Anterior cingulate cortex (tissue), 58 donors: Measurements from ENCODE around the gene MLH3.
A peak's percentile ranks its signal among the peaks of the same experiment; 100 is the strongest.
"Not testable (repeated sequence)": the region's sequence is repeated elsewhere in the genome, so short reads cannot be mapped to it uniquely, and the experiment has no call there.

ENCODE experiments used
- DNase-seq, 58 donors: peaks; one replicate each; lab custom pipeline; 2025; lab: John Stamatoyannopoulos, UW

MLH3 gene

DNA sequence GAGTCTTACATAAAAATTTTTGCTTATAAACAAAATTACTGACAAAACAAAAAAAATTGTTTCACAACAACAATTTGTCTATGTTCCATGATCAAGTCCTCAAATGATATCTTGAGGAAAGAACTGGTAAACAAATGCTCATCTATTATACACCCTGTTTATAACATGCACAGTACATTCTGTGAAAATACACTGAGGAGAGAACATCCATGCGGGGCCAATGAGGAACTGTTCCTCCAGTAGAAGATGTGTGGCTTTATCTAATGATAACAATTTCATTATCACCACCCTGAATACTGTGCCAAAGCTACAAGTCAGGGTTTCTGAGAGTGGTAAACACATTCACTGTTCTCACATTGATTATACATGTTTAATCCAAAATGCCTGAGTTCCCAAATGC lies 10.8 kb downstream of the MLH3 start:
- DNase-seq, result no peak

DNA sequence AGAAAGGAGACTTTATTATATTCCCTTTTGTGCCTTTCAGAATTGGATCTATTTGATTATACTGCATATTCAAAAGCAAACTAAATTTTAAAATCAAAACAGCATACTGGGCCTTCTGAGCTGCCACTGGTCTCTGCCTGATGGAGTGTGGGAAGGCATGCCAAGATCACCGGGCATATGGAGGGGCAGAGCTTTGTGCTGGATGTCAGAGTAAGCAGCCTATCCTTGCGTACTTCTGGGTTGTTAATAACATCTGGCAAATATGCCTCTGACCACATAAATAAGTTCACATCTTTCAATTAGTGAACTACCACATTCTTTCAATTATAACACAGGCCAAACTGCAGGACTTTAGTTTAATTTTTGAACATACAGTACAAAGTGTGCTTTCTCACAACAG lies 18.3 kb downstream of the MLH3 start:
- no peak for DNase-seq

DNA sequence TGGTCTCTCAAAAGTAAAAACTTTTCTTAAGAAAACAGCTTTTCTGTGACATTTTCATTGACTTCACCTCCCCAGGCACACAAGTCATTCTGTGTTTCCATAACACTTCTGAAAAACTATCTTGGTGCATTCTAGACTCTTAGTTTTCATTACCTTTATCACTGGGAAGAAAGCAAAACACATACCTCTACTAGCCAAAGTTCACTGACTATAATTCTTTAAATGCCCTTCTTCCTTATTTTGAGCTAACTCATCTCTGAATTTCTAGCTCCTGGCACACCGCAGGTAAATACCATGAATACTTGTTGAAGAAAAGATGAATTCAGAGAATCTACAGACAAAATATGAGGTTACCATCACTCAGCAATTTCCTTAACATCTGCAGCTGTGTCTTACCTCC lies 21.1 kb downstream of the MLH3 start:
- DNase-seq, result no peak

DNA sequence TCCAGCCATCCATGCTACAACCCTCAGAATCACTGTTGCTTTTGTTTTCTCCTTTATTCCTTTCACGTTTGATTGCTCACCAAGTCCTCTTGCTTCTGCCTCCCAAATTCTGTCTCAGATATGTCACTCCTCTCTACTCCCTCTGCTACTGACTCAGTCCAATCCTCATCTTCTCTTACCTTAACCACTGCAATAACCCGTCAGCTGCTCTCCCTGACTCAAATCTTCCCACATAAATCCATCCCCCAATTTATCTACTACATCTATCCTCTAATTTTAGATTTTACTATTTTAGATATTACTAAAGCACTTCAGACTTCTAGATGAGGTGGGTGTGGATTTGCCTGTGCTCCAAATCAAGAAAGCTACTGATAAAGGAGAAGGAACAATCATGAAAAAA lies 25.4 kb downstream of the MLH3 start:
- no peak for DNase-seq

DNA sequence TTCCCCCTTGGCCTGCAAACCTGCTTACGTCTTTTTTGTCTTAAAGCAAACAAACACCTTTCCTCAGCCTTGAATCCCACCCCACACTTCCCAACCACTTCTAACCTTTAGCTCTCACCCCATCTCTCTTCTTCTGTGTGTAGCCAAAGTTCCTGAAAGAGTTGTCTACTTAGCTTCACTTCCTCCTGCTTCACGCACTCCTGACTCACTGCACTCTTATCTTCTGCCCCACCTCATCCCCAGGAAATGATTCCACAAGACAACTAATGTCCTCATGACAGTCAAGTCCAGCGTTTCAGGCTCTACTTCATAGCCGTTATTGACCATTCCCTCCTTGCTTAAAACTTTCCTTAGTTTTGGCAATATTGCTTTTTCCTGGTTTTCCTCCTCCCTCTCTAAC lies 26.2 kb downstream of the MLH3 start:
- no peak for DNase-seq

DNA sequence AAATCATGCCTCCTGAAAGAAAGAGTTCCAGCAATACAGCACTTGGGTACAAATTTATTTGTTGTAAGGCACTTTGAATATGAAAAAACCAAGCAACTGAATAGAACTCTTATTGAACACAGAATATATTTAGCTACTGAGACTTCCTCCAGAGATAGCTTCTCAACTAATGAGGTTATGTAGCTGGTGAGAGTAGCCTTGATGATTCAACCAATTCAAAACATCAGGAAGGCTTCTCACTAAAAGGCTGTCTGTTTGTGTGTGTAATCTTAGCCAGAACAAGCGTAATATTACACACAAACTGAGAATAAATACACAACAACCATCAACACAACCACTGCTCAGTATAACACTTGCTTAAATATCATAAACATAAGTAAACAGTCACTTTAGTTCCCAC lies 28.2 kb downstream of the MLH3 start:
- no peak for DNase-seq

DNA sequence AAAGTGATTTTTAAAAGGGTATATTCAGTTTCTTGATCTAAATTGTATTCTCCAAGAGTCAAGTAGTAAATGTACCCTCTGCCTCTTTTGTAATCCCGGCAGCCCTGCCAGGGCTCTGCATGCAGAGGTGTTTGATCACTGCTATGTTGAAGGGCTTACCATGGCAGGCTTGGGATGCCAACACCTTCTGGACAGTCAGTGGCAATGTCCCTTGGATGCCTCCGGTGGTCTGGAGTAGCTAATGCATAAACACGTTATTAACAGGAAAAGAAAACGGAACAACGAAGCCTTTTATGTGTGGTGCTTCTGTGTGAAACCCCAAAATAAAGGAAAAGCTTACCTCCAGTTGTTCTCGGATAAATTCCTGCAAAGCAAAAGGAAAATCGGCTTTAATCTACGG lies 28.6 kb downstream of the MLH3 start:
- DNase-seq, result peak in 2 of 58 donors; percentile 1 to 2

DNA sequence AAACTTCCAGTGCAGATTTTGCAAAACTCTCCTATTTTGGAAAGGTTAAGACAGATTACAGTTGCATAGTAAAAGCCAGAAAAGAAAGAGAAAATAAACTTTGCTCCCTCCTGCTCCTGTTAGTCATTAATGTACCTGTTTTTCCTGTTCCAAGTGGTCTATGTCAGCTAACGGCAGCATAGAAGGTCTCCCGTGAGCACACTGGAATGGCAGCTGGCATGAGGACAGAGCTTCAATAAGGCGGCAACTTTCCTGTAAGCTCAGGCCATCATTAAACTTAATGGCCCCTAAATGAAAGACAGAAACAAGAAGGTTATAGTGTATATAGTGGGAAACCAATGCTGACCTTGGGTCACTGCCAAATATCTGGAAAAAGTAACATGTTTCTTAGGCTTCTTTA lies 32.6 kb downstream of the MLH3 start:
- no peak for DNase-seq

DNA sequence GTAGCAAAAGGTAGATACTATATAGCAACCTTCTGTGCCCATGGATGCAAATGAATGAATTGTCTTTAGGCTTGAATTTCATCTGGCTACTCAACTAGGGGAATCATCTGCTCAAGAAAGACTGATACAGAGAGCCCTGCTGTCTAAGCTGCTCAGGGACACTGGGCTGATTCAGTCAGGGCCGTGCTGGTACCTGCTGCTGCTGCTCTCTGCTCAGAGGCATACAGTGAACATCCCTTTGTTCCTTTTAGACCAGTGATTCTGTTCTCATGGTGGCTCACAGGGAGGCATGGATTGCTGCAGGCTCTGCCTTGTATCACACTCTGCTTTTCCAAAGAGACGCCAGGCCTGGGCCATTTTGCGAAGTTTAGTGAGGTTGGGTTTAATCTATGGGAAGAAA lies 34.5 kb downstream of the MLH3 start:
- peak in 27 of 58 donors; percentile 1 to 55 (median 21) for DNase-seq

DNA sequence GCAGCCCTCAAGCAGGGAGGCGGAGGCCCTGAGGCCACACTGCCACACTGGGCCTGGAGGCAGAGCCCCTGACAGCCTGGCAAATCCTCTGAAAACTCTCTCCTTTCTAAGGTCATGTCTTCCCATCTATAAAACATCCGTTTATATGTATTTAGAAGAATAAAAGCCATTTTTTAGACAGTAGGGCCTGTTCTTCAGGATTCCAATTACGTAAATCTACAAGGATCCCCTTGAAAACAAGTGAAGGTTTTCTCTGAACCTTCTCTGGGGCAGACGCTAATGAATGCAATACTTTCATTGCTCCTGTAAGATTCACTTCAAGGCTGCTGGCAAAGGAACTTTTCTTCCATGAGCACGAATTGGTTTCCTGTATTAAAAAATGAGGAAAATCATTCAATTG lies 35.8 kb downstream of the MLH3 start:
- DNase-seq, result no peak

DNA sequence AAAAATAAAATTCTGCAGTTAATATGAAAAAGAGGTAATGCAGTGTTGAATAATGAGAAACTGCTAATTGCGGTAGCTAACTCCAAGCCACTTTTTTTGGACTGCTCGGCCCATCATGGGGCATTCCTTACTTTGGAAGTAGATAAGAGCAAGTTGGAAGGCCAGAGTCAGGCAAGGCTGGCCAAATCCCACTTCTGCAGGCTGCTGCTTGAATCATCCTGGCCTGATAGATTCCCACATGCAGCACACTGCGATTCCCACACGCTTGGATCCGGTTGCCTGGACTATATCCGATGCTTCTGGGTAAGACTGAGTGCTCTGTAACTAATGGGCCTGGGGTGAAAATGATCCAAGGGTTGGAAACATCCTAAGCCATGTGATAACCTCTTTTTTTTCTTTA lies 38.0 kb downstream of the MLH3 start:
- DNase-seq, result no peak

DNA sequence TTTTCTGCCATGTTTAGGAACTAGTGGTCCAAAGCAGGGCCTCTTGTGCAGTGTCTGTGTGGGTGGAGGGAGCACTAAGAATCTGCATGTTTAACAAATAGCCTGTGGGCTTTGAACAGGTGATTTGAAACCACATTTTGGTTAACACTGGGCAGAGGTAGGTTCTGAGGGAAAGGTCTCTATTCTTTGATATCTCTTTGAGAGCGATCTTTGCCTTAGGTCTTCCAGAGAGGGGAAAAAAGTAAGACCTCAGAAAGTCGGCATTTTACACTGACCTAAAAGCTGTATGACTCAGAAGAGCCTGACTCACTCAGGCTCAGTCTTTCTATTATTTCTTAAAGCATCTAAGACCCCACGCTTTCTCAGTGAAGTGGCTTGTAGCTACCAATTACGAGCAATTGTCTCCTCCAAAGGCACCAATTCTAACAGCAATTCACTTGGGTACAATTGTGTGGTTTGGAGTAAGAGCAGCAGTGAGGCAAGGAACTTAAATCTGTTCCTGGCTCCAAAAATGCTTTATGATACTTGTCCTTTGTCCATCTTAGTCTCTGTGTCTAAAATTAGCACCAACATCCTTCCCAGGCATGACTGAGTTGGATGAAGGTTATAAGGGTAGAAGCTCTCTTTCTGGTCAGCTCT lies 39.8 kb downstream of the MLH3 start:
- no peak for DNase-seq

DNA sequence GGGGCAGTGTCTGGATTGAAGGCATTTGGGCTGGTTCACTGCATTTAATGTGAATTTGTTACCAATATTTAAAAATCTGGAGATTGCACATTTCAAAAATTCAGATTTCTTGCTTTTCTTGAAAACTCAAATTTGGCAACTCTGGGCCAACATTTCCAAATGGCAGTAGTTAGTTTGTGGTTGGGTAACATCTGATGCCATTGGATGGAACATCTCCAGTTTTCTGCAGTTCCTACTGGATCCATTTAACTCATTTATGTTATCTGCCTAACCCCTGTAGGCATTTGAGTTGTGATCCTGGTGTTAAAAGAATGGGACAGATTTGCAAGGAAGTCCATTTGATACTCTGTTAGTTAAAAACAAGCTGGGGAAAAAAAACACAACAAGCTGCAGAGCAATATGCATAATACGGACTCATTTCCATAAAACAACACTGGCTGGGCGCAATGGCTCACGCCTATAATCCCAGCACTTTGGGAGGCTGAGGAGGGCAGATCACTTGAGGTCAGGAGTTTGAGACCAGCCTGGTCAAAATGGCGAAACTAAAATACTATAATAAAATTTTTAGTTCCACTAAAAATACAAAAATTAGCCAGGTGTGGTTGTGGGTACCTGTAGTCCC lies 40.7 kb downstream of the MLH3 start:
- no peak for DNase-seq

DNA sequence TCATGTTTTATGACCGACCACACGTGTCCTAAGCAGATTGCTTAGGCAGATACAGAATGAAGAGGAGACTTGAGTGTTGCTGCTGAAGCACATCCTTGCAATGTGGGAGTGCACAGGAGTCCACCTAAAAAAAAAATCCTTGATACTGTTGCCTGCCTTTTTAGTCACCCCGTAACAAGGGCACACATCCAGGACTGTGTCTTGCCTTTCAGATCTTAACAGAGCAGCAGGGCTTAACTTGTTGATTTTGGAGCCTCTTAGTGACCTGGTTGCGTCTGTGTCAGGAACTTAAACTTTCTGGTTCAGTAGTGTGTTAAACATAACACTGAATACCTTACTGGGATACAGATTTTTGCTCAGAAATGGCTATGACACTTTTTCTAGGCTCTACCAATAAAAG lies 42.1 kb downstream of the MLH3 start:
- DNase-seq, result no peak

DNA sequence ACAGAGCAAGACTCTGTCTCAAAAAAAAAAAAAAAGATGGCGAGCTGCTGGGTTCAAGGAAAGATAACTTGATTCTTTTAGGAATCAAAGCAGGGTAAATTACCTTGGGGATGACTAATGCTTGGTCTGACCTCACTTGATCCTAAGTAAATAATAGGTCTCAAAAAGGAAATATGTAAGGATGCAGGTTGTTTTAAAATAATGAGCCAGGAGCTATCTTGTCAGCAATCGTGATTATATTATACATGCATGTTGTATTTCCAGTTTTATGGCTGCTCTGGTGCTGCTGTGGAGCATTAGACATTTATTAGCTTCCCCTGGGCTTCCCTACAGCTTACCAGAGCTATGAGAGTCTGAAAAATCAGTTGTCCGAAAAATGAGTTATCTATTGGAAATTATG lies 45.9 kb downstream of the MLH3 start:
- DNase-seq, result no peak

DNA sequence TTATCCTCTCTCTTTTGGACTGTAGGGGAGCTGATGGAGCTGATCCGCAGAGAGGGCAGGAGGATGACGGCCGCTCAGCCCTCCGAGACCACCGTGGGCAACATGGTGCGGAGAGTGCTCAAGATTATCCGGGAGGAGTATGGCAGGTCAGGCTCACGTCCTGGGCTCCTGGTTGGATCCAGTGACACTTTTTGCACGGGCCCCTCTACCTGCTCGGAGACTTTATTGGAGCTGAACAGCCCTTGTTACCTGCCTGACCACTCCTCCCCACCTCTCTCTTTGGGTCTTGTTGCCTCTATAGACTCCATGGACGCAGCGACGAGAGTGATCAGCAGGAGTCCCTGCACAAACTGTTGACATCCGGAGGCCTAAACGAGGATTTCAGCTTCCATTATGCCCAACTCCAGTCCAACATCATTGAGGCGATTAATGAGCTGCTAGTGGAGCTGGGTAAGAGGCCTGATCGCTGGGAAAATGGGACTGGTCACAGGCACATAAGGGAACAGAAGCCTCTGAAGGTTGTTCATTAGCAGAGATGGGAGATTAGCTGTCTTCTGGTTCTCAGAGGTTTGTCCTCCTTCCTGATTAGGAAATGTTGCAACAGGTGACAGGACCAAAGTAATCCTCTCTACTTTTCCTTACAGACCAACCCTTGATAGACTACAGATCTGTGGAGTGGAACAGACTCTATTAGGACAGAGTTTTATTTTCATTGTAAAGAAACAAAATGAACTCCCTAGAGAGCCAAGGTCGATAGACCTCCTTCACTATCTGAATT lies 47.8 kb downstream of the MLH3 start:
- peak in 2 of 58 donors; percentile 16 to 26 for DNase-seq

DNA sequence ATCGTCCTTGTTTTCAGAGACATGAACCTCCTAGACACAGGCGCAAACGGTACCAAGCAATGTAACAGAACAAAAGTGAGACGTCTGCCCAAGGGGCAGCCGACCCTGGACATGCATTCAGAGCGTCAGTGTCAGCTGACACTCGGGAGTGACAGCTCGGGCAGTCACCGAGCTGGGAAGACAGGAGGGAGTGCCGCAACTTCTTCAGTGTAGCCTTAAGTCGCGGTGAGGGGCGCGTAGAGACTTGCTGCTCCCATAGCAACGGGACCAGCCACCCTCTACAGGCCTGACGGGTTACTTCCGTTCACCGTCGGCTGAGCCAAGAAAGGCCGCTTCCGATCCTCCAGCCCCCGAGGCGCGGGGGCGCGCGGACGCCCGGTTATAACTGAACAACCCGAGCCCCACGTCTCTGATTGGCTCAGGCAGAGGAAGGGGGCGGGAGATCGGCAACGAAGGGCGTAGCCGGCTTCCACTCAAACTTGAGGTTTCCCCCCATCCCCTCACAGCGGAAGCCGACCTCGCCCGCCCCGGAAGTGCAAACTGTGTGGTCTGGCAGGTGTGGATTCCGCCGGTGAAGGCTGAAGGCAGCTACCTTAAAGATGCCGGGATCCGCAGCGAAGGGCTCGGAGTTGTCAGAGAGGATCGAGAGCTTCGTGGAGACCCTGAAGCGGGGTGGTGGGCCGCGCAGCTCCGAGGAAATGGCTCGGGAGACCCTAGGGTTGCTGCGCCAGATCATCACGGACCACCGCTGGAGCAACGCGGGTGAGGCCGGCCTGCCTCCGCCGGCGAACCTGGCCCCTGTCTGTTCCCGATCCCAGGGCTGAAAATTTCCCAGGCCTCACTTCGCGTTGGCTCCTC lies 48.6 kb downstream of the MLH3 start, which contains the start of gene EIF2B2:
Gene EIF2B2, plus strand, starts transcription at position 530 of the 858 bp plus-strand sequence. Its CDS starts 70 bp downstream, at position 600.
- DNase-seq, result peak; percentile 80 to 99 (median 95)

DNA sequence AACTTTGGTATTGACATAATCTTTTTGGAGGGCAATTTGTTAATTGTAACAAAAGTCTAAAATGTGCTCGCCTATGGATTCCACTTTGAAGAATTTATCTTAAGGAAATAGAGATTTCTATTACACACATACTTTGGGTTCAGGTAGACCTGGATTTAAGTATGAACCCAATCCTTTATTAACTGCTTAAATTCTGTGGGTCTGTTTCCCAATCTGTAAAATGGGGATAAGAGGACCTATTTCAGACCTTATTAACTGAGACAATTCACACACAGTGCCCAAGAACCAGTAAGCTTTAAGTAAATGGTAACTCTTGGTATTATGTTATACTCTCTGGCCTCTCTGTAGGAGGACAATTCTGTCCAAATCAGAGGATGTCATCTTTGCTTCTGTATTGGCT lies 49.4 kb downstream of the MLH3 start:
- no peak for DNase-seq

DNA sequence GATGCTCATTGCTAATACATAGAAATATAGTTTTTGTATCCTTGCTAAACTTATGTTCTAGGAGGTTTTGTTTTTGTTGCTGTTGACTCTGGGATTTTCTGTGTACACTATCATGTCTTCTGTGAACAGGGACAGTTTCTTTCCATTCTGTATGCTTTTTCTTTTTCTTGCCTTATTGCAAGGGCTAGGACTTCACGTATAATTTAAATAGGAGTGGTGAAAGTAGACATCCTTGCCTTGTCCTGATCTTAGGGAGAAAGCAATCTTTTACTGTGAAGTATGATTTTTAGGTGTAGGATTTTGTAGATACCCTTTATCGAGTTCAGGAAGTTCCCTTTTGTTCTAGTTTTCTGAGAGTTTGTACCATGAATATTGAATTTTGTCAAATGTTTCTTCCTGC lies 50.0 kb downstream of the MLH3 start:
- DNase-seq, result no peak

DNA sequence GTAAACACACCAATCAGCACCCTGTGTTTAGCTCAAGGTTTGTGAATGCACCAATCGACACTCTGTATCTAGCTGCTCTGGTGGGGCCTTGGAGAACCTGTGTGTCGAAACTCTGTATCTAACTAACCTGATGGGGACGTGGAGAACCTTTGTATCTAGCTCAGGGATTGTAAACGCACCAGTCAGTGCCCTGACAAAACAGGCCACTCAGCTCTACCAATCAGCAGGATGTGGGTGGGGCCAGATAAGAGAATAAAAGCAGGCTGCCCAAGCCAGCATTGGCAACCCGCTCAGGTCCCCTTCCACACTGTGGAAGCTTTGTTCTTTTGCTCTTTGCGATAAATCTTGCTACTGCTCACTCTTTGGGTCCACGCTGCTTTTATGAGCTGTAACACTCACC lies 55.5 kb downstream of the MLH3 start:
- not testable (repeated sequence) for DNase-seq

DNA sequence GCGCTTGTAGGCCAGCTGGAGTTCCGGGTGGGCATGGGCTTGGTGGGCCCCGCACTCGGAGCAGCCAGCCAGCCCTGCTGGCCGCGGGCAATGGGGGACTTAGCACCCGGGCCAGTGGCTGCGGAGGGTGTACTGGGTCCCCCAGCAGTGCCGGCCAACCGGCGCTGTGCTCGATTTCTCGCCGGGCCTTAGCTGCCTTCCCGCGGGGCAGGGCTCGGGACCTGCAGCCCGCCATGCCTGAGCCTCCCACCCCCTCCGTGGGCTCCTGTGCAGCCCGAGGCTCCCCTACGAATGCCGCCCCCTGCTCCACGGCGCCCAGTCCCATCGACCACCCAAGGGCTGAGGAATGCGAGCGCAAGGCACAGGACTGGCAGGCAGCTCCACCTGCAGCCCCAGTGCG lies 57.1 kb downstream of the MLH3 start:
- DNase-seq, result not testable (repeated sequence)
